ENCODE measurements around the gene SRSF9. TPM values are rescaled to one million over a fixed set of nuclear protein-coding genes. Genes with fewer than 3 reads are reported as not detected.

The SRSF9 gene
- polyA plus RNA-seq, 1 of the 3 experiments (the other 2 are of a cell fraction) = 210 TPM

GRCh38 chr12:120475643-120476042, 6.1 kb upstream of the SRSF9 start:
- Histone ChIP-seq H2AFZ (ENCODE audit: low read depth) (no peak overlapping the region), H4K20me1 (ENCODE audit: insufficient read depth) (no peaks in the 10 kb centered on the region), H3K27ac (ENCODE audit: low read depth in 2 of 2, low read length in 1 of 2) (no peak overlapping the region), H3K27me3 (ENCODE audit: insufficient read depth) (no peaks in the 10 kb centered on the region), H3K4me2 (no peak overlapping the region), H3K36me3 (replicated peaks in 1 of 2; ENCODE audit: control insufficient read depth in 1 of 2, insufficient read depth in 2 of 2, low read length in 1 of 2) (no peaks in the 10 kb centered on the region), H3K9me3 (no peaks in the 10 kb centered on the region), H3K9ac (no peak overlapping the region), H3K79me2 (ENCODE audit: insufficient read depth) (peaks cover 24% of the 10 kb centered on the region), H3F3A (replicated peaks; ENCODE audit: insufficient read depth) (peaks cover 14% of the 10 kb centered on the region), H3K4me3 (ENCODE audit: low read depth in 2 of 2, low read length in 1 of 2) (no peak overlapping the region), H3K4me1 (ENCODE audit: control insufficient read depth in 1 of 2, insufficient read depth in 2 of 2, low read depth in 1 of 2, low read length in 1 of 2) (peaks cover 0 to 2% of the 10 kb centered on the region in 2 experiments; a peak in 1 of 4 replicates), H3K9me2 (no peaks in the 10 kb centered on the region)
- DNase-seq = no peak
- POLR2A ChIA-PET = interaction anchor here (0.7 kb wide), 1 partner anchor 24 kb away, joined by 3 read pairs; no protein-coding TSS in a partner anchor
- CTCF ChIA-PET = interaction anchor here (0.6 to 2.2 kb wide), 5 partner anchors 13 to 463 kb away, joined by 3 to 7 read pairs (median 4); no protein-coding TSS in a partner anchor
- TF ChIP-seq TCF12 (IDR thresholded peaks at IDR 0.05) = no peak
- TF ChIP-seq MXI1 (IDR thresholded peaks at IDR 0.05; ENCODE audit: low read depth, low read length) = no peak
- no peak for TF ChIP-seq ZBTB33 (IDR thresholded peaks at IDR 0.05; ENCODE audit: borderline replicate concordance, low read depth)
- TF ChIP-seq JUND (IDR thresholded peaks at IDR 0.05) = no peak
- no peak for TF ChIP-seq SIN3A (IDR thresholded peaks at IDR 0.05; ENCODE audit: borderline replicate concordance, low read depth, low read length)
- no peak for TF ChIP-seq GATA2 (CRISPR knock-in tag; IDR thresholded peaks at IDR 0.05)
- no peak for TF ChIP-seq RFX5 (IDR thresholded peaks at IDR 0.05; ENCODE audit: low read length)
- TF ChIP-seq MEF2A (IDR thresholded peaks at IDR 0.05; ENCODE audit: borderline replicate concordance, low read depth) = no peak
- no peak for TF ChIP-seq SMC3 (IDR thresholded peaks at IDR 0.05; ENCODE audit: low read depth, low read length)
- TF ChIP-seq NRF1 (IDR thresholded peaks at IDR 0.05; ENCODE audit: low read depth, low read length) = no peak
- TF ChIP-seq USF1 (IDR thresholded peaks at IDR 0.05; ENCODE audit: borderline replicate concordance, low read depth) = no peak
- no peak for TF ChIP-seq CTCF (IDR thresholded peaks at IDR 0.05)
- no peak for TF ChIP-seq FOSL2 (IDR thresholded peaks at IDR 0.05; ENCODE audit: borderline replicate concordance, low read depth)
- no peak for TF ChIP-seq TAF1 (IDR thresholded peaks at IDR 0.05; ENCODE audit: borderline replicate concordance, low read depth, low read length)
- TF ChIP-seq MAX (IDR thresholded peaks at IDR 0.05; ENCODE audit: low read depth) = no peak
- TF ChIP-seq RCOR1 (IDR thresholded peaks at IDR 0.05; ENCODE audit: low read length) = no peak
- TF ChIP-seq PBX3 (IDR thresholded peaks at IDR 0.05) = no peak
- 100% methylated on average over 1 of the region's 1 CpG for WGBS (ENCODE audit: low lambda C conversion rate)
